22Rv1 (cell line): Measurements from ENCODE around the gene RABL2B.
"Not testable (repeated sequence)": the region's sequence is repeated elsewhere in the genome, so short reads cannot be mapped to it uniquely, and the experiment has no call there.

ENCODE experiments used
- ZFX ChIP-seq: fragments of 450-650 bp; IDR thresholded peaks from 2 replicates; pipeline ENCODE4 v1.6.1; 2017; ENCODE audit warnings: antibody characterized with exemption, borderline replicate concordance
- TF ChIP-seq, protein P1 (sequence below): fragments of 450-650 bp; IDR thresholded peaks from 2 replicates; pipeline ENCODE4 v1.5.1; 2017; ENCODE audit warnings: mild to moderate bottlenecking

DNA sequence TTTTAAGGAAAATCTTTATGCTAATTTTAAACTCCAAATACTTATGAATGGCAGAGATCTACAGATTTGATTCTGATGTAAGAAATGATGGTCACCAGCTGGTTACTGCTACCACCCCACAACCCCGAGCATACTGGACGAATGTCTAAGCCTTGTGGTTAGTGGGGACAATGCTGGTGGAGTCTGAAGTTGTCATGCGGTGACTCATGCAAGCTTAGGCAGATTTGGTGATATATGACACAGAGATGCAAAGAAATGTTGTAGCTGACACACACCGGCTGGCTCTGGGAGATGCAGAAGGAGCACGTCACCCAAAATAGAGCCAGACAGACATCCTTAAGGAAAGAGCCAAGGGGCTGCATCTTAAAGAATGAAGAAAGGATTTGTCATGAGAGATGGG, 3.5 kb upstream of the RABL2B start:
- TF ChIP-seq, protein P1, sequence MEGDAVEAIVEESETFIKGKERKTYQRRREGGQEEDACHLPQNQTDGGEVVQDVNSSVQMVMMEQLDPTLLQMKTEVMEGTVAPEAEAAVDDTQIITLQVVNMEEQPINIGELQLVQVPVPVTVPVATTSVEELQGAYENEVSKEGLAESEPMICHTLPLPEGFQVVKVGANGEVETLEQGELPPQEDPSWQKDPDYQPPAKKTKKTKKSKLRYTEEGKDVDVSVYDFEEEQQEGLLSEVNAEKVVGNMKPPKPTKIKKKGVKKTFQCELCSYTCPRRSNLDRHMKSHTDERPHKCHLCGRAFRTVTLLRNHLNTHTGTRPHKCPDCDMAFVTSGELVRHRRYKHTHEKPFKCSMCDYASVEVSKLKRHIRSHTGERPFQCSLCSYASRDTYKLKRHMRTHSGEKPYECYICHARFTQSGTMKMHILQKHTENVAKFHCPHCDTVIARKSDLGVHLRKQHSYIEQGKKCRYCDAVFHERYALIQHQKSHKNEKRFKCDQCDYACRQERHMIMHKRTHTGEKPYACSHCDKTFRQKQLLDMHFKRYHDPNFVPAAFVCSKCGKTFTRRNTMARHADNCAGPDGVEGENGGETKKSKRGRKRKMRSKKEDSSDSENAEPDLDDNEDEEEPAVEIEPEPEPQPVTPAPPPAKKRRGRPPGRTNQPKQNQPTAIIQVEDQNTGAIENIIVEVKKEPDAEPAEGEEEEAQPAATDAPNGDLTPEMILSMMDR, result not testable (repeated sequence)
- not testable (repeated sequence) for TF ChIP-seq ZFX
